HG02623 (cell line): Measurements from ENCODE around the gene TMEM9B.
A peak's percentile ranks its signal among the peaks of the same experiment; 100 is the strongest.
"Not testable (repeated sequence)": the region's sequence is repeated elsewhere in the genome, so short reads cannot be mapped to it uniquely, and the experiment has no call there.

Source experiments
- ATAC-seq: cut with Tn5 transposase; IDR thresholded peaks from one replicate; pipeline ENCODE4 v1.9.1; 2021; ENCODE audit warnings: moderate library complexity; ENCODE audit not compliant: unreplicated experiment

Gene TMEM9B

DNA sequence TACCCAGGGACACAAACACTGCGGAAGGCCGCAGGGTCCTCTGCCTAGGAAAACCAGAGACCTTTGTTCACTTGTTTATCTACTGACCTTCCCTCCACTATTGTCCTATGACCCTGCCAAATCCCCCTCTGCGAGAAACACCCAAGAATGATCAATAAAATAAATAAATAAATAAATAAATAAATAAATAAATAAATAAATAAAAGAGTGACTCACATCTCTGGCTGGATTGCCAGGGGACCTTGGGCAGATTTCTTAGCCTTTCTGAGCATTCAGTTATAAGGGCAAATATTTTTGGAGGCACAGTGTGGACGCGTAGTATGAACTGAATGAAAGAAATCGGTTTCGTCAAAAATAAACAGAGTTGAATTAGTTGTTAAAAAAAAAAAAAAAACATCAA, 15.1 kb upstream of the TMEM9B start:
- ATAC-seq, result not testable (repeated sequence)

GRCh38 chr11:8973121-8973520, 8.9 kb upstream of the TMEM9B start:
- no peak for ATAC-seq

DNA sequence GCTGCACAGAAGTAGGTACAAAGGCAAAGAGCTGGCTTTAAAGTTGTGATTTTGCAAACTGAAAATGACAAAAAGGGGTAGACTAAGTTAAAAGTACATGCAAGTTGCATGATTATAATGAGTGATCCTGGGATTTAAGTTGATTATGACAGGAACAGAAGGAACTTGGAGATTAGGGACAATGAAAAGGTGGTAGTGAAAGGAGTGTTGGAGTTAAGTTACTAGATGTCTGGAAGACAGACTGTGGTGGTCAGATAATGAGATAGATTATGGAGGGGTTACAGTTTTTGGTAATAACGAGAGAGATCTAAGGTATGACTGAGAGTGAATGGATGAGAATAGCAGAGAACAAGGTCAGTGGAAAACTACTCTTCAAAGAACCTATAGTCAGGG, 7.7 kb upstream of the TMEM9B start:
- ATAC-seq, result no peak

DNA sequence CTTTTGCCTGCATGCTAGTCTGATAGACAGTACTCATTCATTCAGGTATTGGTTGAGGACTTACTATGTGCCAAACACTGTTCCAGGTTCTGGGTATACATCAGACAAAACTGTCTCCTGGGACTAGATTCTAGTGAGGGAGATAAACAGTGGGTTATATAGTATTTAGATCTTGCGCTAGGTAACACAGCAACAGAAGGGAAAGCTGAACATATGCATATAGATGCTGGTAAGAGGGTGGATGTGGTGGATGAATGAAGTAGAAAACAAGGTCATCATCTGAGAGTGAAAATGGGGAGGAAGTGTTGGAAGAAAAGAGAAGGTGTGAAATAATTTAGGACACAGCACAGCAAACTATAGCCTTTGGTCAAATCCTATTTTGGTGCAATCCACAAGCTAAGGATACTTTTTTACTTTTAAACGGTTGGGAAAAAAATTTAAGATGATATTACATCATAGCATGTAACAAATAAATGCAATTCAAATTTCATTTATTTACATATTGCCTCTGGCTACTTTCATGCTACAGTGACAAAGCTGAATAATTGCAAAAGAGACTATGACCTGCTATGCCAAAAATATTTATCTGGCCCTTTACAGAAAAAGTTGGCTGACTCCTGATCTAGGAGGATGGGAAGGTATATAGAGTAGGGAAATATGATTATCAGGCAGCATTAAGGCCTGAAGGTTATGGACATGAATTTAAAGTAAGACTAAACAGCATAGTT, 7.1 kb upstream of the TMEM9B start:
- ATAC-seq, result no peak

DNA sequence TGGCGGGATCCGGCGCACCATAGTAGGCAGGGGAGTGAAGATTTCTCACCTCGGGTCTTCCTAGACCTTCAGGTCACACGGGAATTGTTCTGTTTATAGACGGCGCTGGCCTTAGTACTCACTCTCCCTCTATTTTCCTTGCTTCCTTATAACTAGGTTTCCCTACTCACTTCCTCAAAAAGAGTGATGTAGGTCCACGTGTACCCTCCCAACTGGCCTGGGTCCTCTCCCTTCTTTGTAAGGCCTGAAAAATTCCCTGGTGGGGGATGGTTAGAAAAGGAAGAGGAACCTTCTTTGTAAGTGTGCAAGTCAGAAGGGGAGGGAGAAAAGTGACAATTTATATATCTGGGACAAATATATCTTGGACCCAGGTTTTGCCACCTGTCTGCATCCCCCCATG, 2.9 kb upstream of the TMEM9B start:
- ATAC-seq, result no peak

- peak; percentile 62 for ATAC-seq
These were observed 496 bp downstream of the TMEM9B start for GRCh38 chr11:8963569-8964323.

DNA sequence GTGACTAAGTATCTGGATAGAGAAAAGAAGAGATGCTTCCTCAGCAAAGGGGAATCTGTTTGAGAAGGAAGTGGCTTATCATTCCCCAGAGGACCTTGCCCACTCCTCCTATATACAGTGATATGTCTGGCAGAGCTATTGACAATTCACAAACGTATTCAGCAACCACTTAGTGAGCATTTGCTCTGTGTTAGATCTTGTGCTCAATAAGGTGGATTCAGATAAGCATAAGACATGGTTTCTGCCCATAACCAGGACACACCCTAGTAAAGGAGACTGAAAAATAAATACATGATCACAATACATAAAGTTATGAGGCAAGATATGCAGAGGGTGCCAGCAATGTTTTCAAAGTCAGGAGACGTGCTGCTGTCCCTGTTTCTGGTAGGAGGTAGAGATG, 1.4 kb downstream of the TMEM9B start:
- ATAC-seq, result no peak

DNA sequence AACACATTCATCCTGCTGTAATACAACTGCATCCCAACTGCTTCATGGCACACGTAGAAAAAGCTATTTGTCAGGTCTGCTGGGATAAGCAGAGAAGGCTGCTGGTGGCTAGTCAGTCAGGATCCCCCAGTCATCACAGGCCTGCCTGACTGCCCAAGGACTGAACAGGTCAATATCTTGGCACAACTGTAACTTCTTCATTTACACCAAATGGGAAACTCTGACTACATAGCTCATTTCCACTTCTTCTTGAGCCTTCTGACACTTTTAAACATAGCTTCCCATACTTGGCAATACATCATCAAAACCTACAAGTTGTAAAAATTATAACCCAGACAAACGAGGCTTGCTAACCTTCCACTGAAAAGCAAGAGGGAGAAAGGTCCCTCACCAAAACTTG, 2.8 kb downstream of the TMEM9B start:
- no peak for ATAC-seq

GRCh38 chr11:8959546-8960166, 4.6 kb downstream of the TMEM9B start:
- peak; percentile 28 for ATAC-seq

- ATAC-seq, result no peak
These were observed 7.4 kb downstream of the TMEM9B start for GRCh38 chr11:8956860-8957259.

- ATAC-seq, result no peak
These were observed 15.4 kb downstream of the TMEM9B start for GRCh38 chr11:8948886-8949285.

- ATAC-seq, result no peak
These were observed 16.9 kb downstream of the TMEM9B start for GRCh38 chr11:8947230-8947943.

- ATAC-seq, result no peak
These were observed 21.6 kb downstream of the TMEM9B start, which contains the start of gene ASCL3 for GRCh38 chr11:8942518-8943066. Gene ASCL3 (minus strand): TSS chr11:8943016. CDS start chr11:8938161, 4,855 bp downstream.

- ATAC-seq, result no peak
These were observed 22.7 kb downstream of the TMEM9B start for GRCh38 chr11:8941341-8942103.

GRCh38 chr11:8937659-8938058, 26.6 kb downstream of the TMEM9B start:
- no peak for ATAC-seq

DNA sequence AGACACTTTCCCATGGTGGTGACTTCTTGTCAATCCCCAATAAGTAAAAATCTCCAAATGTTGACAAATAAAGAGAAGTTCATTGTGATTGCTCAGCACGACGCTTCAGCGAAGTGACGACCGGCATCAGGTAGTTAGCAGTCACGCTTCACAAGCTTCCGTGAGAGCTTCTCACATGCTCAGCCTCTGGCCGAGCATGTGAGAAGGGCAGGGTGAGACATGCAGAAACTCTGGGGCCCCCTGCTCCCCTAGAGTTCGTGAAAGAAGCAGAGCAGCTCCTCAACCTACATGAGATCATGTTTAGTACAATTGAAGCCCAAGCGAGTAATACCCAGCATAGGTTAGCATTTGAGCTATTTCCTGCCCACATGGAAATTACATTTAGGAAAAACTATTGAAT, 27.1 kb downstream of the TMEM9B start:
- ATAC-seq, result no peak

GRCh38 chr11:8935789-8936188, 28.5 kb downstream of the TMEM9B start:
- not testable (repeated sequence) for ATAC-seq

DNA sequence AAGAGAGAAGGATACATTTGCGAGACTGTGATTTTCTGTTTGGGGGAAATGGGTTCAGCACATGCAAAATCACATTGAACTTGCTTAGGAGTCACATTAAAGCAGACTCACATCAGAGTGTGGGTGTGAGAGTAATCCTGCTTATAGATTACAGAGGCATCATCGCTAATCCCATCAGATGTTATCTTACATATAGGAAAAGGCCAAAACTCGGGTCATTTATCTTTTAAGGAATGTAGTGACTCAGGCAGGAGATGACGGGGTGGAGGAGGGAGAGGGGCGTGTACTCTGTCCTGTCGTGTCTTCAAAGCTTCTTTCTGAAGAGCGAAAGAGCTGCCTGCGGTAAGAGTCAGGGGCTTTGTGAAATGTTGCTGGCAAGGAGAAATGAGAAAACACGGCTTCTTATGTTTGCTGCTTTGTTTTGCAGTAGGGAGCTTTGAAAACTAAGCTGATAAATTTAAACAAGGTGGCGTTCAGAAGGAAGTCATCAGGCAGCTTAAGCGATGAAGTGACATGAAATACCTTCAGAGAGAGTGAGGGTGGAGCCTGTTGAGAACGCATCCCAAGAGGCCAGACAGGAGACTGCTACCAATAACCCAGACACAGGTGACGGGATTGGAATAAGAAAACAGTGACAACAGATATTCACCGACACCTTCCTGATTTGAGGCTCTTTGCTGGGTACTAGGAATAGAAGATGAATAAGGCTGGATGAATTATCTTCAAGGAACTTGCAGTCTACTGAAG, 29.3 kb downstream of the TMEM9B start:
- no peak for ATAC-seq

GRCh38 chr11:8933931-8934330, 30.3 kb downstream of the TMEM9B start:
- ATAC-seq, result no peak
